T1000 (cell line): ENCODE data around the gene CD3E.
"Not testable (repeated sequence)": the region's sequence is repeated elsewhere in the genome, so short reads cannot be mapped to it uniquely, and the experiment has no call there.

Experiments
- DNase-seq: peaks from one replicate; lab custom pipeline; 2025; ENCODE audit warnings: mixed read lengths; lab: John Stamatoyannopoulos, UW

Gene CD3E

DNA sequence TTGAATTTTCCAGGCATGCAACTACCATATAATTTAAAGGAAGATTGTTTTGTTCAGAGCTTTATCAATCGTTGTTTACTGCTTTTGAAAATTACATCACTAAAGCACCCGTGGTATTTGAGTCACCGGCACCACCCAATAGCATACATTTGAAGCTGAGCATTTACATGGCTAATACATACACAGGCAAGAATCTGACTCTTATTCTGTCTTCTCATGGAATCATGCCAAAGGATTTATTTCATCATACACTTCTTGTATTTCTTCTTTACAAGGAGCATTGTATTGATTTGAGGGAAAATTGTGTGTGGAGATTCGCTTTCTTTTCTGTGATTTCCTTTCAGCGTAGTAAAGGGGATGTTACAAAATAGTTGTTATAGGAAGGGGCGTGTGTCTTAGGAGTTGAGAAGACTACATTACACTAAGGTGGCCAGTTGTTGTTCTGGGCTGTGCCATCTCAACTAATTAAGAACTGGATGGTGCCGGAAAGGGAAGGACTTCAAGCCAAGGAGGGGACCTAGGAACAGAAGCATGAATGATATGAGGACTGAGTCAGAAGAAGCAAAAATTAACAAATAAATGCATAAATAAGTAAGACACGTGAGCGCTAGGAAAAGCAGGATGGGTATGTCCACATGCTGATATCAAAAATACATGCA is 12.9 kb upstream of the CD3E start:
- no peak for DNase-seq

DNA sequence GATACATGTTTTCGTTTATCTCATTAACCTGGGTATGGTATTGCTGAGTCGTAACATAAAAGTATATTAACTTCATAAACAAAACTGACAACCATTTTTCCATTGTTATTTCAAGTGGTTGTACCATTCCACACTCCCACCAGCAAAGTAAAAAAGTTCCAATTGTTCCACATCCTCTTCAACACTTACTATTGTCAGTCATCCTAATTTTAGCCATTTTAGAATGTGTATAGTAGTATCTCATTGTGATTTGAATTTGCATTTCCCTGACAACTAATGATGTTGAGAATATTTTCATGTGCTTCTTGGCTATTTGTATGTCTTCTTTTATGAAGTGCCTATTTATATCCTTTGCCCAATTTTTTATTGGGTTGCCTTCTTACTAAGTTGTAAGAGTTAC is 10.5 kb upstream of the CD3E start:
- no peak for DNase-seq

GRCh38 chr11:118295199-118295598 is 9.3 kb upstream of the CD3E start:
- DNase-seq, result no peak

- no peak for DNase-seq
These were observed 8.6 kb upstream of the CD3E start for GRCh38 chr11:118295815-118296454.

GRCh38 chr11:118301600-118302195 is 2.8 kb upstream of the CD3E start:
- DNase-seq, result no peak

DNA sequence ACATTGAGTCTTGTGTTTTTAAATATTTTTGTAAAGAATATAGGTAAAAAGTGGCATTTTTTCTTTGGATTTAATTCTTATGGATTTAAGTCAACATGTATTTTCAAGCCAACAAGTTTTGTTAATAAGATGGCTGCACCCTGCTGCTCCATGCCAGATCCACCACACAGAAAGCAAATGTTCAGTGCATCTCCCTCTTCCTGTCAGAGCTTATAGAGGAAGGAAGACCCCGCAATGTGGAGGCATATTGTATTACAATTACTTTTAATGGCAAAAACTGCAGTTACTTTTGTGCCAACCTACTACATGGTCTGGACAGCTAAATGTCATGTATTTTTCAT is 333 bp upstream of the CD3E start:
- no peak for DNase-seq

DNA sequence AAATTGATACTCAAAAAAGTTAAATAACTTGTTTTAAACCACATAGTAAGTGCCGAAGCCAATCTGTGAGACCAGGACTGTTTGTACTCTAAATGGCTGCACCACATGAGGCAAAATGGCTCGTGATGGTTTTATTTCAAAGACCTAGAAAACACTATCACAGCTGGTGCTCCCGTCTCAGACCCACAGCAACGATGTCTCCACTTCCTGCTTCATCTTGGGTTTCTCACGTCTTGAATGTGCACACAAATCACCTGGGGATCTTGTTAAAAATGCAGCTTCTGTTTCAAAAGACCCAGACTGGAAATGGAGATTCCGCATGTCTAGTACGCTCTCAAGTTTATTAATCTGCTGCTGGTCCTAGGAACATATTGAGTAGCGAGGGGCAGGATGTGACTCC is 1.2 kb downstream of the CD3E start:
- DNase-seq, result no peak

DNA sequence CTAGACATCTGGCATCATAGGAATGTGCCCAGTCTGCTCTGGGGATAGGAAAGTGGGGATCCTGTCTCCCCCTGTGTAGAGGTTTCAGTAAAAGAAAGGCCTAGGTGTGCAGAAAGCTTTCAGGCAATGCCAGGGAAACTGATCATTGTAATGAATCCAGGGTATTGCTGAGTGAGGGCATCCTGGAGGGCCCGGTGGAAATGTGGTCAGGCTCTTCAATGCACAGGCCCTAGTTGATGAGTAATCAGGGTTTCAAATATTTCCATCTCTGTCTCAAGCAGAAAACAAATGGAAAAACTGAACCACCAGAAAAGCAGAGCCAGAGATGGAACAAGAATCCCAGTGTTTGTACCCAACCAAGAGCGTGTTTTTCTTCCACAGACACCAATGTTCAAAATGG is 2.0 kb downstream of the CD3E start:
- no peak for DNase-seq

- not testable (repeated sequence) for DNase-seq
These were observed 4.5 kb downstream of the CD3E start for GRCh38 chr11:118308995-118309528.

DNA sequence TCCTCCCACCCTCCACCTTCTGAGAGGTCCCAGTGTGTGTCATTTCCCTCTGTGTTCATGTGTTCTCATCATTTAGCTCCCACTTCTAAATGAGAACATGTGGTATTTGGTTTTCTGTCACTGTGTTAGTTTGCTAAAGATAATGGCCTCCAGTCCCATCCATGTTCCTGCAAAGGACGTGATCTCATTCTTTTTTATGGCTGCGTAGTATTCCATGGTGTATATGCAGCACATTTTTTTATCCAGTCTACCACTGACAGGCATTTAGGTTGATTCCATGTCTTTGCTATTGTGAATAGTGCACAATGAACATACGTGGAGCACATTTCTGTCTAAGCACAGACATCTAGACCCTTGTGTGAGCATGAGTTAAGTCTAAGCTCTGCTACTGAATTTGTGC is 5.7 kb downstream of the CD3E start:
- DNase-seq, result no peak

GRCh38 chr11:118310781-118311485 is 6.4 kb downstream of the CD3E start:
- DNase-seq, result no peak

DNA sequence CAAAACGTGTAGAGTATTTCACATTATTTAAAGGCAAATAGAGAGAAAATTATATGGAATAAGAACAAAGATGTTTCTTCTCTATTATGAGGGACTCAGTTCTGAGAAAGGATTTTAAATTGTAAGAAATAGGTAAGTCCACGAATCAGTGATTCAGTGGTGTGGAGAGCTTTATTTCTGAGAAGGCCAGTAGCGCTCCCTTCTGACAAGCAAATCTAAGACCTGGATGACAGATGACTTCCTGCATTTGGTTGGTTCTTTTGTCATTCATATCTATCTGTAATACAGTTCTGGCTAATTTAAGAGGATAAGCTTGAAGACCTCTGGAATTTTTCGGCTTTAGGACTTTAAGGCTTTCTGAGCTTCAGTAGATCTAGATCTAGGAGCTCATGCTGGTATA is 7.0 kb downstream of the CD3E start:
- DNase-seq, result no peak

- no peak for DNase-seq
These were observed 7.8 kb downstream of the CD3E start for GRCh38 chr11:118312328-118312727.

GRCh38 chr11:118313242-118313641 is 8.7 kb downstream of the CD3E start:
- no peak for DNase-seq

- no peak for DNase-seq
These were observed 10.5 kb downstream of the CD3E start for GRCh38 chr11:118314988-118315411.

DNA sequence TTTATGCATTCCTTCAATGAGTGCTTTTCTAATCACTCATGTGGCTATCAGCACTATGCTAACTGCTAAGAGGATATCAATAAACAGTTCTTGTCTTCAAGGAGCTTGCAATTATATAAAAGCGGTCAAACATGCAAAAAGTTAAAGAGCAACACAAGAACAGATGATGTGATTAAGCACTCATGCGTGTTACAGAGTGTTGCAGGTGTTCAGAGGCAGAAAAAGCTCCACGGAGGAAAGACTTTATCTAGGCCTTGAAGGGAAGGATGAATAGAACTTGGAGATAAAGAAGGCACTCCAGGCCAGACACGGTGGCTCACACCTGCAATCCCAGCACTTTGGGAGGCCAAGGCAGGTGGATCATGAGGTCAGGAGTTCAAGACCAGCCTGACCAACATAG is 13.6 kb downstream of the CD3E start:
- no peak for DNase-seq

DNA sequence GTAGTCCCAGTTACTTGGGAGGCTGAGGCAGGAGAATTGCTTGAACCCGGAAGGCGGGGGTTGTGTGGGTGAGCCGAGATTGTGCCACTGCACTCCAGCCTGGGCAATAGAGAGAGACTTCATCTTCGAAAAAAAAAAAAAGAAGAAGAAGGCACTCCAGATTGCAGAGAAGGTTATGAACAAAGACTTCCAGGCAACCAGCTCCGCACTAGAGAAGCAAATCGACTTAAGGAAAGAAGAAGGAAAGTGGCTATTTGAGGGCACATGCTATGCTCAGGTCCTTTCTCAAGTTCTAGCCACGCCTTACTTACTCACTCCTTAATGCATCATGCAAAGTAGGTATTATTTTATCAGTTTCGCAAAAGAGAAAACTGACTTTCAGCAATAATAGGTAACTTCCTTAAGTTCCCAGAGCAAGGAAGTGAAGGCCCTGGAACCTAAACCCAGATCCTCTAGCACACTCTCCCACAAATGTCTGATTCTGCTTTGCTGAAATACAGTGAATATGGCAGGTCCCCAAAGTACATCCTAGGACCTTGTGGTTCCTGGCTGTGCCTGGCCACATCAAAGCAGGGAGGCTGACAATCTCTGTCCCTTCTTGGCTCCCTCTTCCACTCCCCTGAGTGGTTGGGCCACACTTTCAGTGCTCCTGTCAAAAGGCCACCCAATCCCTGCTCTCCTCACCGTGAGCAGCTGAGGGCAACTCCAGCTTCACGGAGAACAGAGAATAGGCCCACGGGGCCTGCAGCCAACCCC is 14.2 kb downstream of the CD3E start:
- no peak for DNase-seq

- DNase-seq, result no peak
These were observed 14.8 kb downstream of the CD3E start for GRCh38 chr11:118319337-118319707.

DNA sequence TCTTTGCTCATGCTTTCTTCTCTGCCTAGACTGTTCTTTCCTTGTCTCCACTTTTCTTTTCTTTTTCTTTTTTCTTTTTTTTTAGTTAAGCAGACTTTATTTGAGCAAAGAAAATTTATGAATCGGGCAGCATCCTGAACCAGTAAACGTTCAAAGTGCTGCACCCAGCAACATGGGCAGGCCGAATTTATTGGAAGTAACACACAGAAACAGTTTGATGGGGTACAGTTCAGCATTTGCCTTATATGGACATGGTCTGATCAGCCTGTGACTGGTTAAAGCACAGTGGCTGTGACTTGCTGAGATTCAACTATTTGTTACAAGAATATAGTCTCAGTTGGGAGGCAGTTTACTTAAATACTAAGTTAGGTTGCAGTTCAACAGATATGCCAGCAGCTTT is 16.0 kb downstream of the CD3E start:
- no peak for DNase-seq

DNA sequence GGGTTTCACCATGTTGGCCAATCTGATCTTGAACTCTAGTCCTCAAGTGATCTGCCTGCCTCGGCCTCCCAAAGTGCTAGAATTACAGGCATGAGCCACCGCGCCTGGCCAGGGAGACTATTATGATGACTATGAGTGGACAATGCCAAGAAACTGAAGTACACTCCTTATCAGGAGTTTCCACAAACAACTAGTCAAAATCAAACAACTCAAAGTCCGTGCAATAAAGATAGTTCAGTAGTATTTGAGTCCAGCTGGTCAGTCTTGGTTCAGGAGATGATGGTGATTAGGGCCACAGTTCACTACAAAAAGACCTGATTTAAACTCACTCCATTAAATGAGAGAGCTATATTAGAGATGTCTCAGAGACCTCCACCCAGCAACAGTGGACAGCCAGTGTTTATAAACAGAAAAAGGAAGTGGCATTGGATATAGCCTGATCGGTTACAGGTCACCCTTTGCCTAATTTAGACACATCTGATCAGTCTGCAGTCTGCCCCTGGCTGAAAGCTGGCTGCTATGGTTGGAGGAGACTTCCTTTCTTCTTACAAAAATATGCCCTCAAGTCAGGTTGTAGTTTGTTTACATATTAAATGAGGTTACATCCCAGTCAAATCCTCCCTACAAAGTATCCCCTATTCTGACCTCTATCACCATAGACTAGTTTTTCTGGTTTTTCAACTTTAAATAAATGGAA is 17.0 kb downstream of the CD3E start:
- DNase-seq, result no peak

DNA sequence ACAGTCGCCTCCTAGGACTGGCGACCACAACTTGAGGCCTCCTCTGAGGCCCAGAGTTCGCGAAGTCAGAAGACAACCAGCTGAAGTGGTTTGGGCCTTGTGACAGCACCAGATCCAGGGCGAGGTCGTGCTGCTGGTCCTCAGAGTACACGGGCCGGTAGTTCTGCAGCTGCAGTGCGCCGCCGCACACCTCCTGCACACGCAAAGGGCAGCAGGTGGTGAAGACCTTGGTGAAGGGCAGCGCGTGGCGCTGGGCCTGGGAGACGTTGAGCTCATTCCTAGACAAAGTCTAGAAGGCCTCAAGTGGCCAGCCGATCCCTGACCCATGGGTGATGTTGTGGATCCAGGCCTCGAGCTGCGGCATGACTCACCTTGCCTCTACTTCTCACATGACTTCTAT is 18.2 kb downstream of the CD3E start:
- DNase-seq, result no peak

DNA sequence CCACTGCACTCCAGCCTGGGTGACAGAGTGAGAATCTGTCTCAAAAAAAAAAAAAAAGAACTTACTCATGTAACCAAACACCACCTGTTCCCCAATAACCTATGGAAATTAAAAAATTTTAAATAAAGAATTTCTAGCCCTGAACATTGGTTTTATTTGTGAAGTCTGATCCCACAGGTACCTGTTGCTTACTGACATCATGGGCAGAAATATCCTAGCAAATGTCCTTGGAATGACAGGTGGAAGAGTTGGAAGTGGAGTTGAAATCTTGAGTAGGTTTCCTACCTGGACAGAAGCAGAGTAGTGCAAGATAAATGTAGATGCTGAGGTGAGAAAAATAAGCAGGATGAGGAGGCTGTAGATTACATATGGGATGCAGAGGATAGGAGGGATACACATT is 20.8 kb downstream of the CD3E start:
- no peak for DNase-seq
